H7 (cell line): ENCODE measurements around the gene SLC9A9. TPM values are rescaled to one million over a fixed set of nuclear protein-coding genes. Genes with fewer than 3 reads are reported as not detected.
A peak's percentile ranks its signal among the peaks of the same experiment; 100 is the strongest.

Experiments
- DNase-seq: peaks from one replicate; pipeline ENCODE4 v3.0.0; 2012
- H3K27me3 ChIP-seq: 2 replicates; pipeline ENCODE4 v1.6.0; 2011; ENCODE audit warnings: mild to moderate bottlenecking, low read length; ENCODE audit not compliant: control insufficient read depth, insufficient read depth
- H3K36me3 ChIP-seq: replicated peaks from 2 replicates; pipeline ENCODE4 v1.5.1; 2011; ENCODE audit warnings: low read length; ENCODE audit not compliant: control insufficient read depth, insufficient read depth
- H3K4me3 ChIP-seq: 2 replicates; pipeline ENCODE4 v1.5.1; 2011; ENCODE audit warnings: low read depth, mild to moderate bottlenecking, control low read depth, low read length, moderate library complexity; ENCODE audit not compliant: insufficient read depth
- total RNA-seq: library from RNA; depleted of rRNA; stranded (reverse); fragments of >200 nt; shearing (Covaris generic); gene quantifications from 2 replicates; pipeline ENCODE4 v1.2.3, GENCODE V29; 2014

The SLC9A9 gene
- total RNA-seq, 1 experiment from 2014 or later, result 4.1 TPM

GRCh38 chr3:143627336-143627735, 220.9 kb downstream of the SLC9A9 start:
- no peak overlapping the region for H3K4me3 ChIP-seq
- no peaks in the 10 kb centered on the region for H3K36me3 ChIP-seq
- no peak for DNase-seq
- H3K27me3 ChIP-seq, result no peaks in the 10 kb centered on the region

DNA sequence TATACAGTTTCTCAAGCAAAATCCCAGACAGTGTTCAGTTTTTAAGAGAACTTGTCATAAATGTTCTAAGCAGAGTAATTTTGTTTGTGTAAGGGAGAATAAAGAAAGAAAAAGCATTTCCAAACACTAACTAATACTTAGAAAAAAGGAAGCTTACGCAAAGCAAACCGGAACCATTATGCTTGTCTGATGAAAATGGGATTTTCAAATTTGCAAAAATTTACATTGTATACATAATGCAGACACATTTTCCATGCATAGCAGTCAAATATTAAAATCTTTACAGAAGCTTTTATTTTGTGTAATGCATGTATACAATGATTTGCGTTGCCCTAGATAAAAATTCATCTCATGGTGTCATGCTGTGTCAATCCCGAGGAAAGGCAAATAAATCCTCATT, 229.0 kb downstream of the SLC9A9 start:
- Histone ChIP-seq H3K27me3 (no peaks in the 10 kb centered on the region), H3K36me3 (no peaks in the 10 kb centered on the region), H3K4me3 (no peak overlapping the region)
- DNase-seq, result no peak

DNA sequence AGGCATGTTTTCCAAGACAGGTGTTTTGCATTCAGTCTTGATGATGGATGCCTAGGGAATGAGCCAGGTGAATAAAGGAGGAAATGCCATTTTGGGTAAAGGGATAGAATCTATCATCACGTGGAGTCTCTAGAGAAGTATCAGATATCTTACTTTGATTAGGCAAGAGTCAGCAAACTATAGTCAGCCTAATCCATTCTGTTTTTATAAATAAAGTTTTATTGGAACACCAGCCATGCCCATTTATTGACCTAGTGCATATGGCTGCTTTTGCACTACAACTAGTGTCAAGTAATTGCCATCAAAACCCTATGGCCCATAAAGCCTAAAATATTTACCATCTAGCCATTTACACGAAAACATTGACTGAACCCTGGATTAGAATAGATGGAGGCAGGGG, 231.2 kb downstream of the SLC9A9 start:
- no peaks in the 10 kb centered on the region for H3K27me3 ChIP-seq
- no peak for DNase-seq
- H3K4me3 ChIP-seq, result no peak overlapping the region
- no peaks in the 10 kb centered on the region for H3K36me3 ChIP-seq

- Histone ChIP-seq H3K4me3 (no peak overlapping the region), H3K36me3 (no peaks in the 10 kb centered on the region), H3K27me3 (no peaks in the 10 kb centered on the region)
- DNase-seq, result no peak
These were observed 235.0 kb downstream of the SLC9A9 start for GRCh38 chr3:143613226-143613625.

DNA sequence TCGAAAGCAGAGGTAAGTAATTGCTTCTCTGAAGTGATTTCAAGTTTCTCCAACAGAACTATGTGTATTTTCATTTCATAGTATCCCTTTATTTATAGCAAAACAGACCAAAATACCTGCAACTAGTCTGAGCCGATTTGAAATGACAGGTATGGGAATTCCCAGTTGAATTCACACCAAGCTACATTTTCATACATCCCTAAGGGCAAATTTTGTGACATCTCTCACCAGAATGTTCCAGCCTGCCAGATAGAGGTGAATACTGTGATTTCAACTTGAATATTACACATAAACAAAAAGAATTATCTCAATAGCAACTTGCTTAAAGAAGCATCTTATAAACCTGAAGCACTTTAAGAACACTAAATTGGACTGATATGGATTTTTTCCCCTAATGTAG, 235.7 kb downstream of the SLC9A9 start:
- Histone ChIP-seq H3K27me3 (no peaks in the 10 kb centered on the region), H3K4me3 (no peak overlapping the region), H3K36me3 (no peaks in the 10 kb centered on the region)
- DNase-seq, result no peak

GRCh38 chr3:143608966-143609365, 239.3 kb downstream of the SLC9A9 start:
- Histone ChIP-seq H3K27me3 (no peaks in the 10 kb centered on the region), H3K36me3 (no peaks in the 10 kb centered on the region), H3K4me3 (no peak overlapping the region)
- DNase-seq, result no peak

DNA sequence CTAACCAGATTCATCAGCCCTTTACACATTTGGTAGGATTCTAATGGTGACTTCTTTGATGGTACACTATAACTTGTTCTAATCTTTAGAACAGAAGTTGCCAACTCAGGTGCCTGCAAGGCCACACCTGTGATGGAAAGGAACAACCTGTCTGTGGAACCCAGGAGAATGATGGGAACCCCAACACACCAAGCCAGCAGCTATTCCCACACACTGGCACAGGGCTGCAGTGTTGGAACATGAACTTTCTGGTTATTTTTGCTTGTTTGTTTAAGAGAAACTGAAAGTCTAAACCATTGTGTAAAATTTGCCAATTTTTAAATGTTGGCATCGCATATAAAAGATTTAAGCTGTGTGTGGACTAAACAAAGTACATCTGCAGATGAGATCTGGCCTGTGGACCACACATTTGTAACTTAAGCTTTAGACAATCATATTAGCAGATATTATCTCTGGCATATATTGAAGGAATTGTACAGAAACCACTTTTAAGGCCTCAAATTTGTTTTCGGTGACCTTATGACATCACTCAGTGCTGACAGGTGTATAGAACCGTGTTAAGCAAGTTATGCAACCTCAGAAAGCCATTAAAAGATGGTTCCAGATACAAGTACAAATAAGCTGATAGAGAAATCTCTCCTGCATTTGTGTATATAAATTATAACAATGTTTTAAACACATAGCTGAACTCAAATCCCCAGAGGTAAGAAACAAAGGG, 242.9 kb downstream of the SLC9A9 start:
- no peaks in the 10 kb centered on the region for H3K27me3 ChIP-seq
- DNase-seq, result no peak
- no peaks in the 10 kb centered on the region; the same call in 1 of the 2 replicates for H3K36me3 ChIP-seq
- H3K4me3 ChIP-seq, result no peak overlapping the region

DNA sequence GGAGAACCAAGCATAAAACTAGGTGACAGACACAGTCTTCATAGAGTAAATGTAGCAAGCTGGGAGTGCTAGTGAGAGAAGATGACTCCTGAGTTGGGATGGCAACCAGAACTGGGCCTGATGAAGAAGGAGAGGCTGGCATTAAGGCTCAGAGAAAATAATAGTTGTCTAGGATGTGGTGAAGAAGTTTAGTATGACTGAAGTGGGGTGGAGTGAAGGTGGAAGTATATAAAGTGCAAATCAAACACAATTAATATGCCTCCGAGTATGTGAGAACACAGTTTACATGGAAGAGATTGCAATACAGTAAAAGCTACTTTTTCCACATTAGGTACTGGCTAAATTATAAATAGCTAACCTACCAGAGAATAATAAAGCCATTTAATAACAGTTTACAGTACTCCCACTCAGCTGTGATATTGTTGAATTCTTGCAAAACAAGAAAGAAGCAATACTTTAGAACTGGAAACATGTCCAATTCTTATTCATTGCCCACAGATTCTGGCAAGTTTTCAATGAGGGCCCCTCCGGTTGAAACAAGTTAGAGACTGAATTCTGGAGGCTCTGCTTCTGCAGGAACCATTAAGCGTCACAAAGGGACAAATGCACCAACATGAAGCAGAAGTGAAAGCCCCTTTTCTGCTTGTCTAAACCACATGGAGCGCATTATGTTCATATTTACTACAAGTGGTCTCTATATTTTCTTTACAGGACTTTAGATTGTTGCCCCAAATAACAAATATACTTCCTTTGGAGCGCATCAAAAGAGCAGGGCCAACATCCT, 243.7 kb downstream of the SLC9A9 start:
- H3K27me3 ChIP-seq, result no peaks in the 10 kb centered on the region
- H3K4me3 ChIP-seq, result no peak overlapping the region
- no peaks in the 10 kb centered on the region; the same call in 1 of the 2 replicates for H3K36me3 ChIP-seq
- no peak for DNase-seq

DNA sequence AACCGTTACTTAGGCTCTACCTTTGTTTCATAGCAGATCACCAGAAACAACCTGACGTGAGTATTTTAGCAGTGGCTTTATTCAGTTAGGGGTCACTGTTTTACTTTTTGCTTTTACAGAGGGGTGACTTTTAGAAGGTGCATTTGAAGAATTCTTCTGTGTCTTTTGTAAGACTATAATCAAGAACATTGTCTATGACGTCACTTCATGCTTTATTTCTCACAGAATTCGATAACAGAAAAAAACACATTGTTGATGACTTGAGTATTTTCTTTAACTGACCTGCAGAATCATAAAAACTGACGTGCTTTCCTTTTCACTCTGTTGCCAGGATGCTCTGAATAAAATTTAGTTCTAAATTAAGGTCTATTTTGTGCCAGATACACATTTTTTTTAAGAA, 244.5 kb downstream of the SLC9A9 start:
- Histone ChIP-seq H3K27me3 (no peaks in the 10 kb centered on the region), H3K36me3 (no peaks in the 10 kb centered on the region; the same call in 1 of the 2 replicates), H3K4me3 (no peak overlapping the region)
- DNase-seq, result no peak

DNA sequence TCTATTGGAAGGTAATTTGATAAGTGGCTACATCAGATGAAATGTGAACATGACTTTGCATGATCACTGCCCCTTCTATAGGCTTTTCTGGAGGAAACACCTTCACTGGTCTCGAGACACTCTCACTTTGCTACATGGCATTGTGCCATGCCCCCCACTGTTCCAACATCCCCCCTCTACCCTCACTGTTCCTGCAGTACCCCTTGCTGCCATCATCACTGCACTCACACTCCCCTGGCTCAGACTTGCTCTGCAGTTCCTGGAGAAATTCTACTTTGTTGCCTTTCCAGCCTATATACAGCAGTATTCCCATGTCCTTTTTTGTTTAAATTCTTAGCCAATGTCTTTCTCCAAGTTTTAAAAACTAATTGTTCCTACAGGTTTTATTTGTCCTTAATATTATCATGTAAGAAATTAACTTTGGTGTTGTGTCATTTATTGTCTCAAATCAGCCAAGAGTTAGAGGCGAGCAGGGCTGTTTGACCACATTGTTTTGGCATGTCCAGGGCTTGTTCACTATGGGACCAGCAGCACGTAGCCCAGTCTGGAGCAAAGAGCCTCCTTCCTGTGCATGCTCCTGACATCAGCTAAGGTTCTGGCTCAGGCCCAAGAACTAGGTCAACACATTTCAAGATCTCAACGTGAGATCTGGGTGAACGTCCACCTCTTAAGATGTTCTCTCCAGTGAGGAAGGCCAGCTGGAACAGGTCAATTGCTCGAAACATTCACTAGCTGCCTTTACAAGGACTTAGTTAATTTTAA, 246.4 kb downstream of the SLC9A9 start:
- H3K4me3 ChIP-seq, result no peak overlapping the region
- no peaks in the 10 kb centered on the region; the same call in 1 of the 2 replicates for H3K36me3 ChIP-seq
- H3K27me3 ChIP-seq, result no peaks in the 10 kb centered on the region
- peak; percentile 13 for DNase-seq

- Histone ChIP-seq H3K27me3 (no peaks in the 10 kb centered on the region), H3K4me3 (no peak overlapping the region), H3K36me3 (no peaks in the 10 kb centered on the region; the same call in 1 of the 2 replicates)
- DNase-seq, result no peak
These were observed 247.2 kb downstream of the SLC9A9 start for GRCh38 chr3:143600756-143601718.

- no peaks in the 10 kb centered on the region for H3K27me3 ChIP-seq
- H3K4me3 ChIP-seq, result no peak overlapping the region
- no peaks in the 10 kb centered on the region; the same call in 1 of the 2 replicates for H3K36me3 ChIP-seq
- no peak for DNase-seq
These were observed 250.3 kb downstream of the SLC9A9 start for GRCh38 chr3:143597774-143598652.

- no peaks in the 10 kb centered on the region for H3K27me3 ChIP-seq
- no peak for DNase-seq
- H3K4me3 ChIP-seq, result no peak overlapping the region
- H3K36me3 ChIP-seq, result no peaks in the 10 kb centered on the region; the same call in 1 of the 2 replicates
These were observed 251.2 kb downstream of the SLC9A9 start for GRCh38 chr3:143596957-143597642.
